GM18502 (cell line): Measurements from ENCODE around the gene GRAMD1C.
A peak's percentile ranks its signal among the peaks of the same experiment; 100 is the strongest.

Experiments
- ATAC-seq: cut with Tn5 transposase; IDR thresholded peaks from one replicate; pipeline ENCODE4 v1.9.1; 2021; ENCODE audit warnings: mild to moderate bottlenecking; ENCODE audit not compliant: unreplicated experiment, poor library complexity

GRAMD1C gene

DNA sequence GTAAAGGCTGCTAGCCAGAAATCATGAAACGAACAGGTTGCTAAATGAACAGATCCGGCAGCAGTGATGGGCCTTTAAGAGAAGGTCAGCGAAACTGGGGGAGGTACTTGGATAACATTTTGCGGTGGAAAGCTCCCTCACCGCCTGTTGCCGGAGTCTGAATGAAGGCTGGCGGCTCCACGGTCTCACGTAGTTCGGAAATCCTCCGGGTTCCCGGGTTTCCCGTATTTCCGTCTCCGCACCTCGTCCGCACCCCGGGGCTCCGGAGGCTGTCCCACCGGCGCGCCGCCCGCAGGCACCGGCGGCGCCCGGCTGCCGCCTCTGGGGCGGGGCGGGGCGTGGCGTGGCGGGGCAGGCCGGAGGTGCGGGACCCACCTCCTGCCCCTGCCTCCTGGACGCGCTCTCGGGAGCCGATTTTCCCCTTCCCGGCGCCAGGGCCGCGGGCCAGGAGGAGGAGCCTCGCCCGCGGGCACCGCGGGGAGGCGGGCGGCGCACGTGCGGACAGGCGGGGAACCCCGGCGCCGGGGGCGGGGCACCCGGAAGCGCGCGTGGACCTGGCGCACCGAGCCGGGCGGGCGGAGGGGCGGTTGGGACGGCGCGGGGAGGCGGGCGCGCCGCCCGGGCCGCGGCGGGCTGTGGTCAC is 108.9 kb downstream of the GRAMD1C start, which contains the start of gene ZDHHC23:
TSS of gene ZDHHC23 (plus strand) at position 642 of the 643 bp plus-strand sequence. CDS start 790 bp downstream, outside the sequence.
- ATAC-seq: peak; percentile 85

GRCh38 chr3:113948015-113948917 is 109.7 kb downstream of the GRAMD1C start:
- ATAC-seq: peak; percentile 48

- no peak for ATAC-seq
These were observed 114.3 kb downstream of the GRAMD1C start for GRCh38 chr3:113952921-113953320.

GRCh38 chr3:113953677-113954076 is 115.1 kb downstream of the GRAMD1C start:
- no peak for ATAC-seq

DNA sequence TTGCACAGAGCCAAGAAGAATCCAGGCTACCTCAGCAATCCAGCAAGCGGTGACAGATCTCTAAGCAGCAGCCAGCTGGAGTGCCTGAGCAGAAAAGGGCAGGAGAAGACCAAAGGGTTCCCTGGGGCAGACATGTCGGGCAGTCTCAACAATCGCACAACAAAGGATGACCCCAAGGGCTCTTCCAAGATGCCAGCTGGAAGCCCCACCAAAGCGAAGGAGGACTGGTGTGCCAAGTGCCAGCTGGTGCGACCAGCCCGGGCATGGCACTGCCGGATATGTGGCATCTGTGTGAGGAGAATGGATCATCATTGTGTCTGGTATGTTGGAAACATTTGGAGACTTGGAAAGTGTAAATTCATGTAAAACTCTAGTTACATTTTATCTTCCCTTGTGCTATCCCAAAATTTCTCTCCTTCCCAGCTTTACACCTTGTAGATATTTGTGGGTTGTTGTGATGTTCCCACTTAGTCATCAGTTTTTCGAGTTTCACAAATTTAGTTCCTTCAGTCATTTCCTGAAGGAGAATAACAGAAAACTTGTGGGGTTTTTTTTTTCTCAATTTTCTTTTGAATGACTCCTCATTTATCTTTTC is 115.6 kb downstream of the GRAMD1C start:
- ATAC-seq: no peak

DNA sequence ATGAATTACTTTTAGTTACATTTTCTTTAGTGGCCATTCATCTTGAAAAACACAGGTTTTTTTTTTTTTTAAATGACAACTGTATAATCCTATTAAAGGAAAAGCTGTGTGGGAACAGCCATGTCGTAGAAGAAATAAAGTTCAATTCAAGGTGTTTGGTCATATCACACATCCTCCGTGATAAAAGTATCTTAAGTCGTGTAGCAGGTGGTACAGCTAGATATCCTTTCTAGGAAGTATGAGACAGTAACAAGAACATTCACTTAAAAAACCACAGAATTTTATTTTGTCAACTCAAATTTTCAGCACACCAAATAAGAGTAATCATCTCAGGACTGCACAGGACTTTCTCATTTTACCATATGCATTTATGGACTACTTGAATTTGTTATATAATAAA is 125.3 kb downstream of the GRAMD1C start:
- ATAC-seq: no peak

- ATAC-seq: no peak
These were observed 127.6 kb downstream of the GRAMD1C start for GRCh38 chr3:113966172-113966571.

- ATAC-seq: no peak
These were observed 130.4 kb downstream of the GRAMD1C start for GRCh38 chr3:113968986-113969385.

DNA sequence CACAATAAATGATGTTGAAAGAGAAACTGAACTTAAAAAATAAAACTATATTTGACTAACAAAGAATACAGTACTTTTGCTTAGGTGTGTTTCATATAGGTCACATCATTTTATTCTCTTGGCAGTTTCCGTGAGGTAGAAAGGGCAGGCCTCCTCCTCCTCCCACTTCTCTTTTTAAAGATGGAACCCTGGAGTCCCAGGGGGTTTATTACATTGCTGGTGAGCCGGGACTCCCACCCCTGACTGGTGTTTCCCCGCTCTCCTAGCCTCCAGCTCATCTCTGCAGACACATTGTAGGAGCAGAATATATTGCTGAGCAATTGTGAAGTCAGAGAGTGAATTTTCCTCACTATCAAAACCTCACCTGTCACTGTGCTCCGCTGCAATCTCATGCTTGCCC is 139.2 kb downstream of the GRAMD1C start:
- ATAC-seq: no peak

DNA sequence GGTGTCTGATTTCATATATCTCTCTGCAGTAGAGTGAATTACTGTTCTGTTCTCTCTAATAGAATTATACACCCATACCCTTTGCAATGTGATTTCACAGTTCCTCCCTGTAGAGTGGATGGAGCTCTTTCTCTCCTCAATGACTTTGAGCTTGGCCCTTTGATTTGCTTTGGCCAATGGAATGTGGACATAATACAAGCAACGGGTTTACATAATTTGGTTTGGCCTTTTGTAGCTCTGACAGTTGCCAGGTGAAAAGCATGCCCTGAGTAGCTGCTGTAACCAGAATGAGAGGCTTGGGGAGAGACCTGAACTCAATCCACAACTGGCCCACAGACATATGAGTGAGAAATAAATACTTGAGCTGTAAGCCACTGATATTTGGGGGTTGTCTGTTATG is 141.3 kb downstream of the GRAMD1C start:
- ATAC-seq: no peak

DNA sequence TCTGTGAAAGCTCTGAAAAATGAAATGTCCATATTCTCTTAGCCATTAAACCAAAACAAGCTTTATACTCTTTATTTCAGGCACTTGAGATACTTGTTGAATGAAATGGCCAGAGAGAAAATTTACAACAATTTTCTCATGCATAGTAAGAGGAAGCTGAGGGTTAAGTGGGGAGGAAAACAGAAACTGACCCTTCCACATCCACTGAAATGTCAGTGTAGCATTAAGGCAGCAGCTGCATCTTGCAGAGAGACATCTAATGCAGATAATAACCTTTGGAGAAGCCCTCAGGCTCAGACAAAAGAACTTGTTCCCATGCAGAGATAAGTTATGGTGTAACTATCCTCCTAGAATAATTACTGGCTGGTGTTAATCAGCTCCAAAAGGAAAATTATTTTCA is 143.2 kb downstream of the GRAMD1C start:
- no peak for ATAC-seq

- ATAC-seq: no peak
These were observed 145.0 kb downstream of the GRAMD1C start for GRCh38 chr3:113983544-113983943.

DNA sequence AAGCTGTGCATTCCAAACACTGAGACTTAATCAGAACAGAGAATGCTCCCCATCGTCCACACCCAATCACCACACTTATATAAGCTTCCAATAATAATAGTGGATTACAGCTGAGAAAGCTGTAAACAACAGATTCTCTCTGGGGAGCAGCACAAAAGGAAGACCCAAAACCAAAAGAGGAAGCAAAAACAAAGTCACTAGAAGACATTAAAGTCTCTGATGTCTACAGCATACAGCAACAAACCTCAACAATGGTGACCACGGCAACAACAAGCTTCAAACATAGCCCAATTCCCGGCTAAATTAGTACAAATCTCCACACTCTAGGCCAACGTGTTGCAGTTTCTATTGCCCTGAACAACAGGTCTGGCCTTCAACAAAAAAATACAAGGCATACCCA is 147.0 kb downstream of the GRAMD1C start:
- ATAC-seq: peak; percentile 69
